Activated T-cell treated with anti-CD3 and anti-CD28 coated beads for 24 hours (primary cell): ENCODE measurements around the gene FAM153A.
"Not testable (repeated sequence)": the region's sequence is repeated elsewhere in the genome, so short reads cannot be mapped to it uniquely, and the experiment has no call there.

ENCODE experiments used
- DNase-seq: peaks from one replicate; pipeline ENCODE4 v3.0.0-alpha.2; 2020; ENCODE audit warnings: low read depth

FAM153A gene

GRCh38 chr5:177782792-177783633 lies at the start of gene FAM153A:
Gene FAM153A (minus strand): TSS chr5:177782899.
- not testable (repeated sequence) for DNase-seq

DNA sequence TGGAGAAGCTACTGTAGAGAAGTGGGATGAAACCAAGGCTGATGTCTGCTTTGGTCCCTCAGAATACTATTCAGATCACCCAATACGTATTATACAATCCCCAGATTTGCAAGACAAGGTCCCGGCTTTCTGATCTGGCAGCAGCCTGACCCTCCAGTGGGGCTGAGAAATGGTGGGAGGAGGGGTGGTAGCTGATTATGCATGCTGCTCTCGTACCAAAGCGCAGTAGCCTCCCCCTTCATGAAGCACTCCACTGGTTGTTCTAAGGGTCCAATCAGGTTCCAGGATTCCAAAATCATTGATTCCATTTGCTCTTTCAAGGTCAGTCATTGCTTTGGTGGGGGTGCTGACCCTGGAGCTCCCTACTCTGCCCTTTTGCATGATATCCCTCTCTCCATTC lies 49.6 kb upstream of the FAM153A start:
- not testable (repeated sequence) for DNase-seq

DNA sequence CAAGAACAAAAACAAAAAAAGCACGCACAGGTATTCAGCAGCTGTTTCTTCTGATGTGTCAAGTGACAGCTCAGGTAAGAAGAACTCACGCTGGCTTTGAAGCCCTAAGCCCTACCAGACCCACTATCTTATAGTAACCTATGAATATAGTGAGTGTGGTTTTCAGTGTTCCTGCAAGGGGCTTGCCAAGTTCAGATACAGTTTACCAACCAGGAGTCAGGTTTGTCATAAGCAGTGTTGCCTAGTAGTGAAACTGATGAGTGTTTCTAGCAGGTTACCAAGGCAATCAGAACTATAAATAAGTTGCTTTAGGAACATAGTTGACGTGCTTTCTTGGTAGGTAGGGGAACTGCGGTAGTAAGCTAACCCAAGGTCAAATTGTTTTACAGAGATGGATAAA lies 43.4 kb upstream of the FAM153A start:
- DNase-seq, result not testable (repeated sequence)

DNA sequence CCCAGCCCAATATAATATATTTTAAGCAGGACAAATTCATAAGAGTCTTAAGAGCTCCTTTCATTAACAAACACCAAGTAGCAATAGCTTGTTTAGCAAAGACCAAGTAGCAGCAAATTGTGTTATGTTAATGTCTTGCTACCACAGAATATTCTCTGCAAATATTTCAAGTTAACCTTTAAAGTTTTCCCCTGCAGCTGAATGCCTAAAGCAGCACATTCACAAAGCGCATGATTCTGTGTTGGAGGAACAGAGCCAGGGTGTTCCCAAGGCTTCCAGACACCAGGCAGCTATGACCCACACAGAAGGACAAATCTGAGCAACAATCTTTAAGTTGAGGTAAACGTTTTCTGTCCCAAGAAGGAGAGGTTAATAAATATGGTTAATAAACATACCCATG lies 42.1 kb upstream of the FAM153A start:
- DNase-seq, result not testable (repeated sequence)

DNA sequence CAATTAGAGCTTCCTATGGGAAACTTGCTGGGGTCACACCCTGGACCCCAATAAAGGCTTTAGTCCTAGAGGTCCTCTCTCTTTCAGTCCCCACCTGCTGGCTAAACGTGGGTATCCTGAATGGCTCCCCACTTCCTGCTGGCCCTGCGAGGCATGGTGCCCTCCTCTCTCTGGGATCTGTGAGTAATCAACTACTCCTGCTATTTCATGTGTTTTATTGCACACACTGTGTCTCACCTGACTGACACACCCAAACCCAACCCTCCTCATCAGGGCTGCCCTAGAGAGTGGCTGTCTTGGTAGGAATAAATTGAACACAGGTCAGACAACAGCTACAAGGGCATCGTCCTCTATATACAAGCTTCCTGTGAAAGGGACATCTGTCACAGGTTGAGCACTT lies 39.8 kb upstream of the FAM153A start:
- not testable (repeated sequence) for DNase-seq

DNA sequence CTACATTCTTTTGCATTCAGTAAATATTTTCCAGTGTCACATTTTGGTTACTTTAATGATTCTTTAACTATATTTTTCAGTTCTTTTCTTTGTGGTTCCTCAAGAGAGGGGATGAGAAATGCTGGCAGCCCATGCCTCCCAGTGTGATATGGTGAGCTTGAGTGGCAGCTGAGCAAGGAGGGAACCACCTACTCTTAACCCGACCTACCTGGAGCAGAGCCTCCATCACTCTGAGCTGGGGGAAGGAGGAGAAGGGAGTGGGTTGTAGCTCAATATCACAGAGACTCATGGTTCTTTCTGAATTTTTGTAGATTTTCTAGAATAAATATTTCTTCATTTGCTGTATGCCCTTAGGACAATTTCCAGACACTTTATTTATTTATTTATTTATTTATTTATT lies 37.0 kb upstream of the FAM153A start:
- not testable (repeated sequence) for DNase-seq

- DNase-seq, result not testable (repeated sequence)
Measured at GRCh38 chr5:177812814-177813425, 30.2 kb upstream of the FAM153A start.

DNA sequence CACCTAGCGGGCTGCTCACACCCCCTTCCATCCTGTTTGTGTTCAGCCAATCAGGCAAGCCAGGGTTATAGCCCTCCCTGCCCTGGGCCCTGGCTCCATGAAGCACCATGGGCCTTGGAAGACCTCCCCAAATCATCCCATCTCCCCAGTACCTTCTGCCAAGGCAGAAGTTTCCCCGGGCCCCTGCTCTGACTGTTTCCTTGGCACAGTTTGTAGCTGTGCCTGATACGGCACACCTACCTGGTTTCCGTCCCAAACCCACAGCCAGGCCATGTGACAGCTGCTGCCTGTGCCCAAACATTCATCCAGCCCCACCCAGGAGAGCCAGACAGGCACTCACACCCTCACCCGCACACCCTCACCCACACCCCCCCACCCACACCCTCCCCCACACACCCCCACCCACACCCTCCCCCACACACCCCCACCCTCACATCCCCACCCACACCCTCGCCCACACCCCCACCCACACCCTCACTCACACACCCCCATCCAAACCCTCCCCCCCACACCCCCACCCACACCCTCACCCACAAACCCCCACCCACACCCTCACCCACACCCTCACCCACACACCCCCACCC lies 29.6 kb upstream of the FAM153A start:
- not testable (repeated sequence) for DNase-seq

- DNase-seq, result peak; percentile 19
Measured at GRCh38 chr5:177809209-177809913, 26.7 kb upstream of the FAM153A start.

GRCh38 chr5:177808420-177808819 lies 25.7 kb upstream of the FAM153A start:
- not testable (repeated sequence) for DNase-seq

- not testable (repeated sequence) for DNase-seq
Measured at GRCh38 chr5:177807265-177807664, 24.6 kb upstream of the FAM153A start.

DNA sequence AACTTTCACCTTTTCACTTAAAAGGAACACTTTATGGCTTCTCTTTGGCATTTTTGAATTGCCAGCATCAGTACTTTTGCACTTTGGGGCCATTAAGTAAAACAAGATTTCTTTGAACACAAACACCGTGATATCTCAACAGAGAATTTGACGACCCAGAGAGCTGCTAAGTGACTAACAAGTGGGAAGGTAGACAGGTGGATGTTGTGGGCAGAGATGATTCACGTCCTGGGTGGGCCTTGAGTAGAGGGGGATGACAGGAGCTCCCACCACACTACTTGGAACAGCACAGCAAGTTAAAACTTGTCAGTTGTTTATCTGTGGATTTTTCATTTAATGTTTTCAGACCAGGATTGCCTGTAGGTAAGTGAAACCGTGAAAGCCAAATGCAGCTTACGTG lies 18.7 kb upstream of the FAM153A start:
- peak; percentile 11 for DNase-seq

DNA sequence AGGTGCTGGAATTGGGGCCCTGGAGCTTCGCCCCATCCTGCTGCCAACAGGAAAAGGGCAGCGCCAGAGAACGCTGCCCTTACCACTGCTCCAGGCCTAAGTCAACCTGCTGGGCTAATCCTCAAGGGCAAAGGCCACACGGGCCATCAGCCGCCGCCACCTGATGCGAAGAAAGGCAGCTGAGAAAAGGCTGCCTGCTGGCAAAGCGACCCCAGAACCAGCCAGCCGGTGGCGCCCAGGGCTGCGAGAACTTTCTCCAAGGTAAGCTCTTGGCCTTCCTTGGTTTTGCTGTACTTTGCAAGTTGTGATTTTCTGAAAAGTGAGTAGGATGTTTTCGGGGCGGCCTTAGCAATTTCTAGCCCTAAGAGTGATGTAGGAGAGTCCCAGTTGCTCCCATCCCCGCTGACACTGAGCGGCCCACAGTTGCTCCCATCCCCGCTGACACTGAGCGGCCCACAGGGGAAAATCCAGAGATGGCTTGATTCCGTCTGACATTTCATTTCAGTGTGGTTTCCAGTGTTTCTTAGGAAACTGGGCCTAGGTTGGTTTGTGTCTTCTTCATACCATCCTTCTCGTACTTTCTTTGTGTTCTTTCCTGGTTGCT lies 15.6 kb upstream of the FAM153A start:
- DNase-seq, result not testable (repeated sequence)

- not testable (repeated sequence) for DNase-seq
Measured at GRCh38 chr5:177793272-177793671, 10.6 kb upstream of the FAM153A start.

- not testable (repeated sequence) for DNase-seq
Measured at GRCh38 chr5:177791649-177792048, 8.9 kb upstream of the FAM153A start.

DNA sequence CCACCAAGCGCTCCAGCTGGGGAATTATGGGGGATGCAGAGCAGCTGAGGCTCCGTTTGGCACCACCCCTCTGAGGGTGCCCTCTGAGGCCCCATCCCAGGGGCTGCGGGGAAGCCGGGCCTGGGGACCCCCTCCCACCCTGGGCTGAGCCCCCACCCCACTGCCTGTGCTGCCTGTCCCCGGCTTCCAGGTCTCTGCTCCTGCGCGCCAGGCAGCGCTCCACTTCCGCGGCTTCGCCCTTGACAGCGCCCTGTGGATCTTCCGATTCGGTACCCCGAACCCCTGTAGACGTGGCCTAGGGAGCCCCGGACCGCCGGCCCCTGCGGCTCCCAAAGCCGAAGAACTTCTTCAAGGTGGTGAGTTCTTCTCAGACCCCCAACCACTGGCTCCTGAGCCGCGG lies 530 bp downstream of the FAM153A start:
- not testable (repeated sequence) for DNase-seq

DNA sequence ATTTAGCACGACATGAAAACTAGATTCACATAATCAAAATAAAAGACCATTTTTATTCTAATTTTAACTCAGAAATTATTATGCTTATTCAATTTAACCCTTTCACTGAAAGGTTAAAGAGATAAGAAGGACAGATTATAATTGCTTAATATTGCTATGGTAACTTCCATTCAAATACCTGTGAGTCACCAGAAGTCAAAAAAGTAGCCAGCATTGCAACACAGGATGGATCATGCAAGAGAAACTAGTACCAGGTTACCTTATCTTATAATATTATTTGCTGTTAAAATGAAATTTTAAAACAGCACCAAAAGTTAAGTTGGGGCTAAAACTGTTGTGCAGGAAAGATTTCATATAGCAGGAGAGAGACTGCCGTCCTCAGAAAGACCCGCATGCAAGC lies 11.5 kb downstream of the FAM153A start:
- DNase-seq, result not testable (repeated sequence)

- peak; percentile 4 for DNase-seq
Measured at GRCh38 chr5:177770646-177771045, 12.1 kb downstream of the FAM153A start.

DNA sequence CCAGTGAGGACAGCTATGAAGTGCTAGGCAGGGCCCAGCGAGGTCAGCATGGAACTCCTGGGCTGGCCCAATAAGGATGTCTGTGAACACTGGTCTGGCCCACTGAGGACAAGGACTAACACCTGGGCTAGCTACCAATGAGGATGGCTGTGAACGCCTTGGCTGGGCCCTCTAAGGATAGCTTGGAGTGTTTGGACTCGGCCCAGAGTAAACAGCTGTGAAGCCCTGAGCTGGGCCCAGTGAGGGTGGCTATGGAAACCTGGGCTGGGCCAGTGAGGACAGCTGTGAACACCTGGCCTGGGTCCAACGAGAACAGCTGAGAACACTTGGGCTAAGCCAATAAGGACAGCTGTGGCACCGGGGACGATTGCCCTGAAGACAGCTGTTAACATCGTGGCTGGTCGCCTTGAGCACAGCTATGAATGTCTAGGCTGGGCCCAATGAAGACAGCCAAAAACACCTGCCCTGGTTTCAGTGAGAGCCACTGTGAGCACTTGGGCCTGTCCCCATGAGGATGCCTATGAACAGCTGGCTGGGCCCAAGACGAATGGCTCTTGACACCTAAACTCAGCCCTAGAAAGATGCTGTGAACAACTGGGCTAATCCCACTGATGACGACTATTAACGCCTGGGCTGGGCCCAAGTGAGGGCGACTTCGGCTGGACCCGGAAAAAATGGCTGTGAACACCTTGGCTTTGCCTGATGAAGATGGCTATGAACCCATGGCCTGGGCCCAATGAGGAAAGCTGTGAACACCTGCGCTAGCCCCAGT lies 18.8 kb downstream of the FAM153A start:
- not testable (repeated sequence) for DNase-seq

- DNase-seq, result not testable (repeated sequence)
Measured at GRCh38 chr5:177760954-177761353, 21.7 kb downstream of the FAM153A start.

DNA sequence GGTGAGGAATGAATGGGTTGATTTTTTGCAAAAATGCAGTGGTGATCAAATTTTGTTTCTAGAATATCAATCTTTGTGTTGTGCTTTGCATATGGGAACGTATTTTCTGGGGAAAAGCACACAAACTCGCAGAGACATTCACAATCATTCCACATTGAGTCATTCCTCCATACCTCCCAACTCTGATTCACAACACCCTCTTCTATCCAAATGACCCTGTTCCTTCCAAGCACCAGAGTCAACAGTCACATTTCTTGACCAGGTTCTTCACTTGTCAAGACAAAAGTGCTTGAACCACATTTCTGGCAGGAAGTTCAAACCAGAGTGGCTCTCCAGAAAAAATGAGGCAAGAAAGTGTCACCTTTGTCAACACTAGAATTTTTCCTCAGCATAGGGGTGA lies 35.3 kb downstream of the FAM153A start:
- DNase-seq, result not testable (repeated sequence)
